ENCODE measurements around the gene EEF2K.
"Not testable (repeated sequence)": the region's sequence is repeated elsewhere in the genome, so short reads cannot be mapped to it uniquely, and the experiment has no call there.

Gene EEF2K

GRCh38 chr16:22297871-22298733, 92.0 kb downstream of the EEF2K start:
- peak; percentile 97 for DNase-seq

- no peak for DNase-seq
Measured at GRCh38 chr16:22299036-22299435, 93.0 kb downstream of the EEF2K start.

- DNase-seq, result peak; percentile 36
Measured at GRCh38 chr16:22300427-22301071, 94.5 kb downstream of the EEF2K start.

- not testable (repeated sequence) for DNase-seq
Measured at GRCh38 chr16:22301423-22301822, 95.3 kb downstream of the EEF2K start.

- no peak for DNase-seq
Measured at GRCh38 chr16:22302776-22303363, 96.8 kb downstream of the EEF2K start.

GRCh38 chr16:22304411-22304810, 98.3 kb downstream of the EEF2K start:
- no peak for DNase-seq

- no peak for DNase-seq
Measured at GRCh38 chr16:22306788-22307187, 100.7 kb downstream of the EEF2K start.

GRCh38 chr16:22307838-22308237, 101.8 kb downstream of the EEF2K start:
- DNase-seq, result no peak

GRCh38 chr16:22308824-22309520, 102.9 kb downstream of the EEF2K start:
- DNase-seq, result no peak

- no peak for DNase-seq
Measured at GRCh38 chr16:22311520-22311919, 105.4 kb downstream of the EEF2K start.

GRCh38 chr16:22312897-22313781, 107.1 kb downstream of the EEF2K start:
- DNase-seq, result no peak

GRCh38 chr16:22313876-22314470, 107.9 kb downstream of the EEF2K start:
- no peak for DNase-seq

GRCh38 chr16:22314661-22315626, 108.9 kb downstream of the EEF2K start:
- no peak for DNase-seq

- no peak for DNase-seq
Measured at GRCh38 chr16:22315979-22316378, 109.9 kb downstream of the EEF2K start.

GRCh38 chr16:22316411-22316811, 110.3 kb downstream of the EEF2K start:
- DNase-seq, result no peak

GRCh38 chr16:22317001-22317530, 111.0 kb downstream of the EEF2K start:
- no peak for DNase-seq

GRCh38 chr16:22317625-22318024, 111.5 kb downstream of the EEF2K start:
- no peak for DNase-seq

GRCh38 chr16:22318690-22319358, 112.7 kb downstream of the EEF2K start:
- DNase-seq, result peak; percentile 17

- DNase-seq, result no peak
Measured at GRCh38 chr16:22320572-22321339, 114.7 kb downstream of the EEF2K start.

All from fibroblast of skin of right biceps (primary cell).